ENCODE data around the gene MTMR11. TPM values are rescaled to one million over a fixed set of nuclear protein-coding genes. Genes with fewer than 3 reads are reported as not detected.

The MTMR11 gene
- polyA plus RNA-seq, 3 donors, result 53.1 to 152 (median 54.6) TPM

GRCh38 chr1:149879556-149879955 is 57.1 kb downstream of the MTMR11 start:
- H3K4me1 ChIP-seq (ENCODE audit: control insufficient read depth in 1 of 2, insufficient read depth in 2 of 2, low read length in 2 of 2), result peaks cover 6 to 12% of the 10 kb centered on the region in 2 donors
- peaks cover 0 to 2% (median 0%) of the 10 kb centered on the region in 3 donors for H3K27me3 Mint-ChIP-seq (ENCODE audit: low read depth in 3 of 3)
- H4K20me1 ChIP-seq (ENCODE audit: insufficient read depth, low read length), result peaks cover 28% of the 10 kb centered on the region
- 92% methylated on average over 1 of the region's 1 CpG for WGBS (ENCODE audit: insufficient coverage)
- intact Hi-C loops (cut with micrococcal nuclease), result no loop called here
- H3K9me3 Mint-ChIP-seq, result no peaks in the 10 kb centered on the region
- no peak overlapping the region for H3K27ac ChIP-seq (ENCODE audit: low read depth in 1 of 2, low read length in 2 of 2)
- peaks cover 0 to 3% of the 10 kb centered on the region in 2 donors for H3K36me3 Mint-ChIP-seq
- no peak overlapping the region for H3K27ac Mint-ChIP-seq
- peaks cover 9% of the 10 kb centered on the region for H3K79me2 ChIP-seq (ENCODE audit: insufficient read depth, low read length)
- H3K4me3 ChIP-seq (replicated peaks in 1 of 3; ENCODE audit: low read depth in 2 of 3, low read length in 3 of 3), result no peak overlapping the region
- no peaks in the 10 kb centered on the region for H3K9me3 ChIP-seq (replicated peaks in 1 of 2; ENCODE audit: control insufficient read depth in 1 of 2, insufficient read depth in 1 of 2, low read length in 2 of 2)
- H3K9ac ChIP-seq (ENCODE audit: insufficient read depth, low read length, poor library complexity, severe bottlenecking), result no peak overlapping the region
- no peak for DNase-seq
- no peaks in the 10 kb centered on the region for H3K27me3 ChIP-seq (ENCODE audit: control insufficient read depth in 2 of 2, insufficient read depth in 2 of 2, low read length in 2 of 2)
- peaks cover 4% of the 10 kb centered on the region for H3K4me1 Mint-ChIP-seq
- no peak for TF ChIP-seq CTCF (IDR thresholded peaks at IDR 0.05)
- H3K36me3 ChIP-seq (replicated peaks in 1 of 2; ENCODE audit: control insufficient read depth in 1 of 2, insufficient read depth in 2 of 2, low read length in 2 of 2), result no peaks in the 10 kb centered on the region
- H2AFZ ChIP-seq (ENCODE audit: insufficient read depth, low read depth, low read length, poor library complexity, severe bottlenecking), result no peak overlapping the region
- H3K4me2 ChIP-seq (replicated peaks; ENCODE audit: extremely low read depth, low read length, poor library complexity, severe bottlenecking), result no peak overlapping the region
- H3K4me3 Mint-ChIP-seq, result no peak overlapping the region

Other genes starting within 250 kb of the MTMR11 start
- gene FCGR1A, start 154.2 kb downstream of the MTMR11 start, polyA plus RNA-seq, result 10 to 100 TPM; 48.8 to 79.7 (median 49.4) TPM
- 10 to 100 TPM in 2 of 3 donors, 1 to 10 TPM in 1; 5.1 to 17.8 (median 17.6) TPM for gene BOLA1, start 37.3 kb downstream of the MTMR11 start, polyA plus RNA-seq
- under 1 TPM; 0.07 to 0.17 (median 0.14) TPM for gene SV2A, start 19.0 kb downstream of the MTMR11 start, polyA plus RNA-seq
- 10 to 100 TPM; 52.2 to 78.6 (median 64.6) TPM for gene SF3B4, start 9.1 kb downstream of the MTMR11 start, polyA plus RNA-seq
- gene OTUD7B, start 73.8 kb upstream of the MTMR11 start, polyA plus RNA-seq, result under 1 TPM in 1 of 3 donors, not detected in 2; 0.03 TPM
- 10 to 100 TPM; 36.0 to 41.9 (median 36.8) TPM for gene VPS45, start 130.9 kb upstream of the MTMR11 start, polyA plus RNA-seq
- gene PLEKHO1, start 213.0 kb upstream of the MTMR11 start, polyA plus RNA-seq, result 100 to 1,000 TPM in 2 of 3 donors, 10 to 100 TPM in 1; 87.2 to 170 (median 110) TPM